Kidney glomerular epithelial cell (primary cell): ENCODE data around the gene FOCAD.

Source experiments
- DNase-seq: peaks from one replicate; lab custom pipeline; 2025; lab: John Stamatoyannopoulos, UW

Gene FOCAD

GRCh38 chr9:20683351-20684034 is 566 bp upstream of the FOCAD start:
- peak; percentile 35 for DNase-seq

GRCh38 chr9:20684875-20685696 is 1.0 kb downstream of the FOCAD start:
- DNase-seq = peak; percentile 49

GRCh38 chr9:20685769-20686168 is 1.7 kb downstream of the FOCAD start:
- no peak for DNase-seq

GRCh38 chr9:20689833-20690232 is 5.8 kb downstream of the FOCAD start:
- DNase-seq = no peak

- no peak for DNase-seq
Observed at GRCh38 chr9:20692554-20692953, 8.5 kb downstream of the FOCAD start.

- DNase-seq = no peak
Observed at GRCh38 chr9:20693068-20693467, 9.0 kb downstream of the FOCAD start.

GRCh38 chr9:20694248-20694647 is 10.2 kb downstream of the FOCAD start:
- no peak for DNase-seq

GRCh38 chr9:20697021-20697719 is 13.1 kb downstream of the FOCAD start:
- no peak for DNase-seq

GRCh38 chr9:20698782-20699181 is 14.7 kb downstream of the FOCAD start:
- no peak for DNase-seq

GRCh38 chr9:20701060-20701459 is 17.0 kb downstream of the FOCAD start:
- DNase-seq = peak; percentile 6

- DNase-seq = peak; percentile 45
Observed at GRCh38 chr9:20702570-20702969, 18.5 kb downstream of the FOCAD start.

GRCh38 chr9:20703146-20703545 is 19.1 kb downstream of the FOCAD start:
- no peak for DNase-seq

- DNase-seq = no peak
Observed at GRCh38 chr9:20707708-20708107, 23.6 kb downstream of the FOCAD start.

- DNase-seq = no peak
Observed at GRCh38 chr9:20713172-20713571, 29.1 kb downstream of the FOCAD start.

- no peak for DNase-seq
Observed at GRCh38 chr9:20714442-20715415, 30.7 kb downstream of the FOCAD start.

GRCh38 chr9:20722221-20722620 is 38.2 kb downstream of the FOCAD start:
- no peak for DNase-seq

- no peak for DNase-seq
Observed at GRCh38 chr9:20725675-20726074, 41.6 kb downstream of the FOCAD start.

GRCh38 chr9:20726144-20726543 is 42.1 kb downstream of the FOCAD start:
- no peak for DNase-seq

GRCh38 chr9:20728493-20729220 is 44.6 kb downstream of the FOCAD start:
- DNase-seq = no peak

GRCh38 chr9:20729523-20729922 is 45.5 kb downstream of the FOCAD start:
- DNase-seq = no peak

GRCh38 chr9:20732118-20732517 is 48.1 kb downstream of the FOCAD start:
- DNase-seq = no peak
